Bone marrow (tissue), 2 donors: ENCODE measurements around the gene NHEJ1.
"Not testable (repeated sequence)": the region's sequence is repeated elsewhere in the genome, so short reads cannot be mapped to it uniquely, and the experiment has no call there.

Source experiments
- DNase-seq, 2 donors: peaks; one replicate each; lab custom pipeline; 2025; lab: John Stamatoyannopoulos, UW

Gene NHEJ1, protein sequence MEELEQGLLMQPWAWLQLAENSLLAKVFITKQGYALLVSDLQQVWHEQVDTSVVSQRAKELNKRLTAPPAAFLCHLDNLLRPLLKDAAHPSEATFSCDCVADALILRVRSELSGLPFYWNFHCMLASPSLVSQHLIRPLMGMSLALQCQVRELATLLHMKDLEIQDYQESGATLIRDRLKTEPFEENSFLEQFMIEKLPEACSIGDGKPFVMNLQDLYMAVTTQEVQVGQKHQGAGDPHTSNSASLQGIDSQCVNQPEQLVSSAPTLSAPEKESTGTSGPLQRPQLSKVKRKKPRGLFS

DNA sequence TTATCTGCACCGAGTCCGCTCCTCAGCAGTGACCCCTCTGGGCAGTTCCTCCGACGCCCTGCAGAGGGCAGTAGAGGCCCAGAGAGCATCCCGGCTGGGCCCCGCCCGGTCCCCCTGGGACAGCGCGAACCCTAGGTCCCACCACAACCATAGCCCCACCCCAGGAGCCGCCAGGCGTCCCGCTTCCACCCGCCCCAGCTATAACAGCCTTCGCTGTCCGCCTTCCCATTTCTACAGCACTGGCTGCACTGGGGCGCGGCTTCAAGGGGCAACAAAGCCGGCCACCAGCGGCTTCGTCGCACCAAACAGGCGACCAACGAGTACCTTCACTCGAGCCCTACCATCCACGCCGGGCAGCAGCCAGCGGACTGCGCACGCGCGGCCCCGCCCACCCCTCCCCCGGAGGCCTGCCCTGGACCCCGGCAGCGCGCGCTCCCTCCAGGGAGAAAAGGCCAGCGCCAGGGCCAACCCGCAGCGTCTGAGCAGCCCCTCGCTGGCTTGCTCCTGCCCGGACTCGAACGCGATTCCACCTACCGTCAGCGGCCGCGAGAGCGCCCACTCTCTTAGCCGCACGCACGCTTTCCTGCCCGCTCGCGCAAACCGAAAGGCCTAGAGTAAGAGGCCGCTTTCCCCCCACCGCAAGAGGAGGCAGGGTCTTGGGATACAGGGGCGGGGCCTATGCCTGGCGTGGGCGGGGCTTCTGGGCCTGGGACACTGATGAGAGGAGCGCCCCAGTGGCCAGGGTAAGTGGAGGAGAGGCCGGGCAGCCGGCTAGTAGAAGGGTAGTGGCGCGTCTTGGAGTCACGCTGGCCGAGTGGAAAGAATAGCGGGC, at the start of gene NHEJ1:
Gene NHEJ1 (minus strand): TSS at position 630 of the 832 bp plus-strand sequence. CDS start 2,453 bp downstream, outside the sequence.
- peak; percentile 87 to 99 for DNase-seq

DNA sequence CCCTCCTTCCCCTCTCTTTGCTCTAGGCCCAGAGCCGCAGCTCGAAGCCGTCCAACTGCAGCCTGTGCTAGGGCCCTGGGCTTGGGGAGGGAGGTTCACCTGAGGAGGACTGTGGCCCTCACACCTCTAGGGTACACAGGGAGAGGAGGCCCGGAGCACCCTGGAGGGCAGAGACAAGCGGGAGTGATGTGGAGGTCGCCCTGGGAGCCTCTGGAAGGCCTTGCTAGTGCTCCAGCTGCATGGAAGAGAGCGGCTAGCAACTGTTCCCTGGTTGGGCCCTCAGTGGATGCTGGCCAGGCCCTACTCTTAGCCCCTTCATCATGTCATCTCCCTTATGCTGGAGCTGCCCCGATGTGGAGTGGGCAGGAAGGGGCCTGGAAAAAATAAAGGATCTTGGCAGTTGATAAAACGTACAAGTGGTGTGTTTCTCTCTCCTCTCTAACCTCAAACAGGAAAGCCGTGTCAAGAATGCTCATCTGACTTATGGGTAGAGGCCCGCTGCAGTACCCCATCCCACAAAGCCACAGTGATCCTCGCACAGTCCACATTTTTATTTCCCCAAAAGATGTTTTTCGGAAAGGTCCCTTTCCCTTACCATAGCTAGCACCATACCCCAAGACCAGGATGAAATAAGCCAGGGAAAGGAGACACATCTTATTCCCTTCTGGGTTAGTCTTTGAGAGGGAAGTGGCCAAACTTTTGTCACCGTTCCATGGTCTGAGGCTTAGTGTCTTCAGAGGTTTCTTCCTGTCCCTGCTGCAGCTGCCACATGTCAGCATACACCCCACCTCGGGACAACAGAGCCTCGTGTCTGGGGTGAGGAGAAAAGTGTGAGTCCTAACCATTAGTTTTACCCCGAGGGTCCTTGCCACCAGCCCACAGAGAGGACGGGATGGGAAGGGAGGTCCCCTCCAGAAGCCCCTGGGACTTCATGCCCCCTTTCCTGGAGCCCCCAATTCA, 48.9 kb upstream of the NHEJ1 start:
- no peak for DNase-seq

- DNase-seq, result no peak
Measured at GRCh38 chr2:219207884-219208740, 47.5 kb upstream of the NHEJ1 start.

GRCh38 chr2:219207134-219207883, 46.7 kb upstream of the NHEJ1 start:
- no peak for DNase-seq

GRCh38 chr2:219206328-219207133, 45.9 kb upstream of the NHEJ1 start, which contains the start of gene ZFAND2B:
Gene ZFAND2B, plus strand, starts transcription at chr2:219206782. Its CDS starts 206 bp downstream, at chr2:219206988.
- DNase-seq, result peak; percentile 82 to 94

GRCh38 chr2:219205981-219206327, 45.3 kb upstream of the NHEJ1 start:
- DNase-seq, result no peak

DNA sequence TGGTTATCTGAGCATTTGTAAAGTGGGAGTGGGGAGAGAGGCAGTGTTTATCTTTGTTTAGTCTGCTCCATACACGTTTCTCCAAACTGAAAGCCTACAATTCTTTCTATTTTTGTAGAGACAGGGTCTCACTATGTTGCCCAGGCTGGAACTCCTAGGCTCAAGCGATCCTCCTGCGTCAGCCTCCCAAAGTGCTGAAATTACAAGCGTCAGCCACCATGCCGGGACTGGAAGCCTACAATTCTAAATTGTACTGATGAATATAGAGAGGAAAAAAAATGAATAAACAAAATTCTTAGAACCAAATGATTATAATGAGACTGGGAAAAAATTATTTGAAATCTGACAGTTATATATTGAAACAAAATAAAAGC, 44.5 kb upstream of the NHEJ1 start:
- DNase-seq, result no peak

GRCh38 chr2:219204425-219205164, 44.0 kb upstream of the NHEJ1 start:
- no peak for DNase-seq

- not testable (repeated sequence) for DNase-seq
Measured at GRCh38 chr2:219201331-219201730, 40.7 kb upstream of the NHEJ1 start.

- DNase-seq, result not testable (repeated sequence)
Measured at GRCh38 chr2:219200502-219201326, 40.1 kb upstream of the NHEJ1 start.

DNA sequence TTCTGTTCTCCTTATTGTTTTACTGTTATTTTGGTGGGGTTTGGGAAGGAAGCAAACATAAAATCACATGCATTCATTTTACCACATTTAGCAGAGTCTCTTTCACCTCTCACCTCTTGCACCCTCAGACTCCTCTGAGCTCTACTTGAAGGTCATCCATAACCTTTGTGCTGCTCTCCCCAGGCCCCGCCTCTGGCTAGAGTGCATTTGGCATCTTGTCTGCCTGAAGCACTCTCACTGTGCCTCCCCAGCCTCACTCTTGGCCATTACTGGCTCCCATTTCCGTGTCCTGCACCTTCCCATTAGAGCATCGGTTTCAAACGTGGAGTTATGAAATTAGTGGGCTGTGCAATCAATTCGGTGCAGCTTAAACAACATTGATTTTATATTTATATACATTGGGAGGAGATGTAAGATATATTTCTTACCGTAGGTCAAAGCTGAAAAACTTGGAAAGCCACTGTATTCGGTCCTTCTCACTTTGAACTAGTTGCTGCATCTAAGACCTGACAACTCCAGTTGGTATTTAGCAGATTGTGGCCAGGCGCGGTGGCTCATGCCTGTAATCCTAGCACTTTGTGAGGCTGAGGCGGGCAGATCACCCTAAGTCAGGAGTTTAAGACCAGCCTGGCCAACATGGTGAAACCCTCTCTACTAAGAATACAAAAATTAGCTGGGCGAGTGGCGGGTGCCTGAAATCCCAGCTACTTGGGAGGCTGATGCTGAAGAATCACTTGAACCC, 39.0 kb upstream of the NHEJ1 start:
- DNase-seq, result no peak

DNA sequence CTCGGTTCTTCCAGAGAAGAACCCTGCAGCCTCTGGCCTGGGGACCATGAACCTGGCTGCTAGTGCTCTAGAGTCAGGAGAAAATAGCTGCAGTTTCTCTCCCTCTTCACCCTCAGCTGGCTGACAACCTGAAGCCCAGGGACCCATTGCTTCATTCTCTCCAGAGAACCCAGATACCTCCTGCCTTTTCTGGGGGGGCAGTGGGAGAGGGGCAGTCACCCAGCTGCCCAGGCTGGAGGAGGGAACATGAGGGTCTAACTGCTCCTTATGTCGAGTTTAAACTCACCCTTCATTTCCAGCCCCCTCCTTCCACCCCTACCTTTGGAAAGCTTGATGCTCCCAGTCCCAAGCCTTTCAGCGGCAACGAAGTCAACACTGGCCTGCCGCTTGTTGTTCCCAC, 38.4 kb upstream of the NHEJ1 start:
- no peak for DNase-seq

- no peak for DNase-seq
Measured at GRCh38 chr2:219197388-219197787, 36.8 kb upstream of the NHEJ1 start.

DNA sequence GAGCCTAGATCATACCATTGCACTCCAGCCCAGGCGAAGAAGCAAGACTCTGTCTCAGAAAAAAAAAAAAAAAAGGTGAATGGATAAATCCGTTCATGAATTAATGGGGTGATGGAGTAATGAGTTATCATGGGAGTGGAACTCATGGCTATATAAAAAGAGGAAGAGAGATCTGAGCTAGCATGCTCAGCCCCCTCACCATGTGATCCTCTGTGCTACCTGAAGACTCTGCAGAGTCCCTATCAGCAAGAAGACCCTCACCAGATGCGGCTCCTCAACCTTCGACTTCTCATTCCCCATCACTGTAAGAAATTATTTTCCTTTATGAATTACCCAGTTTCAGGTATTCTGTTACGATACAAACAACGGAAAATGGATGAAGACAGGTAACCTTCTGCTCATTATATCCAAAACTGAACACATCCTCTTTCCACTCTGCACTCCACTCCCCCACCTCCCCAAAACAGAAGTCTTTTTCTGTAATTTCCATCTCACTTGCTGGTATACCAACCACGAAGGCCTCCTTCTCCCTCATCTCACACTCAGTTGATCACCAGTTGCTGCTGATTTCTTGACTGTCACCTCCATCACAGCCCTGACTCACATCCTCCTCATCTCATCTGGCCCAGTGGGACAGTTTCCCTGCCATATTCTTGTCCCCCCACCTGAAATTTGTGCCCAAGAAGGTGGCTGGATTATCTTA, 26.3 kb upstream of the NHEJ1 start:
- no peak for DNase-seq

DNA sequence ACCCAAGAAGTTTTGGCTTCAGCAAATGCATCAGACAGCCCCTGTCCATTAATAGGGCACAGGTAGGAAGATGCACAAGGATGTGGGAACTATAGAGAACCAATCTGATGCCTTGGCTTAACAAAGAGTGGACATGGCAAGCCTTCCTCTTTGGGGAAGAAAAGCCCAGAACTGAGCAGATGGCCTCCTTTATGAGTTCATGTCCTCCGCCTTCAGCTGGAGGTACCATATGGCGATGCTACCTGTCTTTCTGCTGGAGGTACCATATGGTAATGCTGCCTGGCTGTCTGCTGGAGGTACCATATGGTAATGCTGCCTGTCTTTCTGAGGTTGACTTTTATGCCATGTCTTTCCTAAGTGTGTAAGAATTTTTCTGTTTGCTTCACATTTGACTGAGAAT, 23.5 kb upstream of the NHEJ1 start:
- DNase-seq, result no peak

GRCh38 chr2:219183151-219183772, 22.6 kb upstream of the NHEJ1 start:
- DNase-seq, result no peak
